ENCODE measurements around the gene LITAFD. TPM values are rescaled to one million over a fixed set of nuclear protein-coding genes. Genes with fewer than 3 reads are reported as not detected.
A peak's percentile ranks its signal among the peaks of the same experiment; 100 is the strongest.

LITAFD gene
- total RNA-seq, 4 donors from 2014 or later: not detected

- 94% methylated on average over 9 of the region's 9 CpGs for WGBS, 2 donors
- Histone ChIP-seq H3K9me3 (no peaks in the 10 kb centered on the region), H3K4me1 (no peaks in the 10 kb centered on the region), H3K4me3 (no peak overlapping the region), H3K27ac (no peak overlapping the region), H3K36me3 (peaks cover 0 to 100% (median 52%) of the 10 kb centered on the region in 3 donors), H3K27me3 (no peaks in the 10 kb centered on the region)
- no peak for DNase-seq (ENCODE audit: low spot score in 2 of 2)
- no peak for TF ChIP-seq POLR2A (IDR thresholded peaks at IDR 0.05)
- TF ChIP-seq CTCF (IDR thresholded peaks at IDR 0.05): no peak
- TF ChIP-seq EP300 (IDR thresholded peaks at IDR 0.05): no peak
These were observed 20.9 kb downstream of the LITAFD start for GRCh38 chr16:8903004-8903403.

DNA sequence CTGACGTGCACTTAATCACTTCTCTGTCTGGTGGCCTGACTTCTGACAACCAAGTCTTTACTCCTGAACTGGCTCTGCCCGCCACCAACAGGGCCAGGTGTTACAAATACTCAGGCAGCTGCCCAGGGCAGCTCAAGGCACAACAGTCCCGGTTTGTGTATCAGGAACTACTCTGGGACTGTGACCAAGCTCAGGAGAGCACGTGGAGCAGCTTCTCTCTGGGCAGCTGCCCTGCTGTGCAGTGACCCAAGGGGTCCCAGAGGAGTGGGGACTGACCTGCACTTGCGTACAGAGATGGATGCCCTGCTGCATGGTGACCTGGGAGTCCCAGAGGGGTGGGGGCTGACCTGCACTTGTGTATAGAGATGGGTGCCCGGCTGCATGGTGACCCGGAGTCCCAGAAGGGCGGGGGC is 21.9 kb downstream of the LITAFD start:
- H3K27me3 ChIP-seq: no peaks in the 10 kb centered on the region
- TF ChIP-seq EP300 (IDR thresholded peaks at IDR 0.05) (no peak), CTCF (IDR thresholded peaks at IDR 0.05) (no peak), POLR2A (IDR thresholded peaks at IDR 0.05) (no peak)
- H3K4me1 ChIP-seq: no peaks in the 10 kb centered on the region
- peaks cover 0 to 100% (median 52%) of the 10 kb centered on the region in 3 donors for H3K36me3 ChIP-seq
- no peaks in the 10 kb centered on the region for H3K9me3 ChIP-seq
- H3K27ac ChIP-seq: no peak overlapping the region
- DNase-seq (ENCODE audit: low spot score in 2 of 2): no peak
- H3K4me3 ChIP-seq: no peak overlapping the region
- WGBS, 2 donors: 89% methylated on average over 8 of the region's 8 CpGs

GRCh38 chr16:8905168-8905762 is 23.1 kb downstream of the LITAFD start:
- WGBS, 2 donors: 72 to 73% methylated on average over 13 of the region's 13 CpGs
- Histone ChIP-seq H3K9me3 (no peaks in the 10 kb centered on the region), H3K4me3 (no peak overlapping the region), H3K4me1 (no peaks in the 10 kb centered on the region), H3K27ac (no peak overlapping the region), H3K36me3 (peaks cover 0 to 100% (median 56%) of the 10 kb centered on the region in 3 donors), H3K27me3 (no peaks in the 10 kb centered on the region)
- no peak for DNase-seq (ENCODE audit: low spot score in 2 of 2)
- TF ChIP-seq CTCF (IDR thresholded peaks at IDR 0.05): peak in 1 of 5 experiments; percentile 22
- TF ChIP-seq EP300 (IDR thresholded peaks at IDR 0.05): no peak
- TF ChIP-seq POLR2A (IDR thresholded peaks at IDR 0.05): no peak

DNA sequence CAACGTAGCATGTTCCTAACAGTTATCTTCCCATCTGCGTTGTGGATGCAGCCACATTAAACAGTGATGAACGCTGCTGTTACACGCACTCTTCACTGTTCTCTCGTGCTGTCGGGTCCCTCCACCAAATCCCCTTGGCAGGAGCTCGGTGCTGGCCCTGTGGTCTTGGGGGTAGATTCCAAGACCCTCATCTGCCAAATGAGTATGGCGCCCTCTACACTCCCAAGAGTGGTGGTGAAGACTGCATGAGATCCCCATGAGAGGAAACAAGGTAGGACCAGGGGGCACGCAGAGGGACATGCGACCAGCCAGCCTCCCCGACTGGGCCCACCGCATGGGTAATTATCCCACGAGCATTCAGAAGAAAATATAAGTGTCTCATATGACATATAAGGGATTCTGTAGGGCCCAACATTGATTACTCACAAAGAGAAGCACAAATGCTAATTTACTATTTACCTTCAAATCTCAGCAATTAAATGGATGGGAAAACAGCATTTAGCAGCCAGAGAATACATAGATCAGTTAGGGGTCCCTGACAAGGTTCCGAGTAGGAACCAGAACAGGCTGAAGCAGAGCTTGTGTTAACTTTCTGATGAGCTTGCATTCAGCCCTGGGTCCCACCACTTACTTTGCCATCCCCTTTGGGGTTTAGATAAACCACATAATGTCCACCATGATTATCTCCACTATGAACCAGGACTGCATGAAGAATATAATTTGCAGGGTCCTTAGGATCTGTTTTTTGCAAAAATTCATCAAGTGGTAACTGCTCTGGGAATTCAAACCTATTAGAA is 23.8 kb downstream of the LITAFD start:
- DNase-seq (ENCODE audit: low spot score in 2 of 2): no peak
- Histone ChIP-seq H3K4me1 (no peaks in the 10 kb centered on the region), H3K27ac (no peak overlapping the region), H3K9me3 (no peaks in the 10 kb centered on the region), H3K36me3 (peaks cover 0 to 100% (median 56%) of the 10 kb centered on the region in 3 donors), H3K27me3 (no peaks in the 10 kb centered on the region), H3K4me3 (no peak overlapping the region)
- TF ChIP-seq CTCF (IDR thresholded peaks at IDR 0.05): no peak
- TF ChIP-seq POLR2A (IDR thresholded peaks at IDR 0.05): no peak
- TF ChIP-seq EP300 (IDR thresholded peaks at IDR 0.05): no peak
- 82 to 90% methylated on average over 14 of the region's 14 CpGs for WGBS, 2 donors

- TF ChIP-seq POLR2A (IDR thresholded peaks at IDR 0.05) (no peak), EP300 (IDR thresholded peaks at IDR 0.05) (no peak), CTCF (IDR thresholded peaks at IDR 0.05) (no peak)
- Histone ChIP-seq H3K27ac (no peak overlapping the region), H3K4me1 (no peaks in the 10 kb centered on the region), H3K36me3 (peaks cover 0 to 100% (median 48%) of the 10 kb centered on the region in 3 donors), H3K27me3 (no peaks in the 10 kb centered on the region), H3K4me3 (no peak overlapping the region), H3K9me3 (no peaks in the 10 kb centered on the region)
- 76 to 80% methylated on average over 4 of the region's 4 CpGs for WGBS, 2 donors
- no peak for DNase-seq (ENCODE audit: low spot score in 2 of 2)
These were observed 24.9 kb downstream of the LITAFD start for GRCh38 chr16:8907096-8907495.

Measured in tibial nerve (tissue), 4 donors.